HG03108 (cell line): Measurements from ENCODE around the gene CDKN2B-AS1.

Experiments used
- ATAC-seq: cut with Tn5 transposase; IDR thresholded peaks from one replicate; pipeline ENCODE4 v1.9.1; 2021; ENCODE audit warnings: moderate library complexity; ENCODE audit not compliant: unreplicated experiment

The CDKN2B-AS1 gene

DNA sequence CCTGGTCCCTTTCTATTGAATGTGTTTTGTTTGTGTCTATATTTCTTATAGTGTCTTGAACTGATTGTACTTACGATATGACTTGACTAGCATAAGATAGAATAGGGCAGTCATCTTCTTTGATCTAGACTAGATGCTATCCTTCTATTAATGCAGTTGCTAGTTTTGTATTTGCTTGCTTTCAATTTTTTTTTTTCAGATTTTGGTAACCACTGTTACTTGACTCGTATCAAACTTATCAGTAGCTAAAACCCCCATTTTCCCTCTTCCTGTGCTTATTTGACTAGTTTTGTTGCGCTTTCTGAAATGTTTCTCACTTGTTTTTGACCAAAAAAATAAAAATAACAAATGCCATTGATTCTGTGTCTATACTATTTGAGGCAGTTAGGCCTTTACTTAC is 83.5 kb downstream of the CDKN2B-AS1 start:
- no peak for ATAC-seq

GRCh38 chr9:22079873-22080341 is 85.3 kb downstream of the CDKN2B-AS1 start:
- ATAC-seq, result peak; percentile 77

DNA sequence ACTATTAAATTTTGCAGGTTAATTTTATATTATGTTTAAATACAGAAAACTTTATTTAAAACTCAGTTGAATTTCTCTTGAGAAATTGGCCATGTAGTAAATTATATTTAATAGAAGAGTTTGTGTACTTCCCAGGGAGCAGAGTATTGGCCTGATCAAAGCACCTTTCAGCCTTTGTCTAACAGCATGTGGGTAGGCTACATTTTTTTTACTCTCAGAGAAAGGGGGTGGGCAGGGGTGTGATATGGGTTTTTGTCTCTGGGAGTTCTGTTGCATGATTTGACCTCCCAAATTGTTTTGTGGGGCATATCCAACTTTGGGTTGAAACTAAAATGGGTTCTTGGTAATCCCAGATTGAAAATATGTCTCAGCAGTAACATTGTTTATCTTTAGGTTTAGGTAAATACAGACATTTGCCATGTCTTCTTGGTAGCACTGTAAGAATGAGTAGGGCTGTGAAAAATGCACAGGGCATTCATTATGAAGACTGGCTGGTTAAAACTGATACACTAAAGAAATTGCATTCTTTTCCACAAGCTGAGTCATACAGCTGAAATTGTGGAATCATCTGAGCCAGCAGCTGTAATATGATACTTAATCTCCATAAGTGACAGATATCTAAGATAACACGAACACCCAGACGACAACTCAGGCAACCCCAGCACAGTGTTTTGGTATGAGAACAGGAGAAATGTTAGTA is 89.9 kb downstream of the CDKN2B-AS1 start:
- ATAC-seq, result no peak

DNA sequence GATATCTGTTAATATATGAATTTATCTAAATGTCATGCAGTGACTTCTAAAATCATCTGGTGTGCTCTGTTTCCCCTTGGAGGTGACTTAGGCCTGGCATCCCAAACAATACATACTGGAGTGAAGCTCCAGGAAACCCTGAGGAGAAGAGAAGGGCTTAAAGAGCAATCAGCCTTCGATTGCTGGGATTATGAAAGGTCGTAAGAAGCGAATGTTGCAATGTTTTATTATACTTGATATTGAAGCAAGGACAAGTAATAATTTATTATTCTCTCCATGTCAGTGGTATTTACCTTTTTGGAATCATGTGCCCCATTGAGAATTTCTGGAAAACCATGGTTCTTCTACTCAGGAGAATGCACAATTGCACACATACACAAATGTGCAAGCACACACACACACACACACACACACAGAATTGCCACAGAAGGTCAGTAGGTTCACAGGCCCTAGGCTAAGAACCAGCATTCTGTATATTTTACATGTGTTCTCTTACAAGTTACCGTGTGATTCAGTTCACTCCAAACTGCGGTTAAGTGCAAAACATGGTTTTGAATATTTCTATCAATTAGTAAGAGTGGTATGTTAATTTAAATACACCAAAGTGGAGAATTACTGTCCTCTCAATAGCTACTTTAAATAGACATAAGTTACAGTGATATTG is 93.6 kb downstream of the CDKN2B-AS1 start:
- ATAC-seq, result no peak

GRCh38 chr9:22088717-22089061 is 94.1 kb downstream of the CDKN2B-AS1 start:
- ATAC-seq, result no peak

DNA sequence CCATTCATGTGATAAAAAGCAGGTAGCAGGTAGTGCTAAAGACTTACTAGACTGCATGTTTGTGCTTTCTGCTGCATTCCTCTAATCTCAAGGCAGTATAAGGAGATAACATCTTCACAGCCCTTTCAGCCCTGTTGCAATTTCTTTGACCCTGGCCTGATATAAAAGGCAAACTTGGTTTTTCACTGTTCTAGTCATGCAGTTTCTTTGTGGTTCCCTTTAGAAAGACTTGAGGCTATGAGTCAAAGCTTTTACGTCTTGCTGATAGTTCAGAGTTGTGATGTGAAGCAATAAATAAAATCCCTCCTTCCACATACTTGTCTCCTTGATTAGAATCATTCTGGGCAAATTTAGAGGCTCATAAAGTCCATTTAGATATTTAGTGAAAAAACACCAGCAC is 103.1 kb downstream of the CDKN2B-AS1 start:
- no peak for ATAC-seq

GRCh38 chr9:22098643-22099332 is 104.2 kb downstream of the CDKN2B-AS1 start:
- no peak for ATAC-seq

DNA sequence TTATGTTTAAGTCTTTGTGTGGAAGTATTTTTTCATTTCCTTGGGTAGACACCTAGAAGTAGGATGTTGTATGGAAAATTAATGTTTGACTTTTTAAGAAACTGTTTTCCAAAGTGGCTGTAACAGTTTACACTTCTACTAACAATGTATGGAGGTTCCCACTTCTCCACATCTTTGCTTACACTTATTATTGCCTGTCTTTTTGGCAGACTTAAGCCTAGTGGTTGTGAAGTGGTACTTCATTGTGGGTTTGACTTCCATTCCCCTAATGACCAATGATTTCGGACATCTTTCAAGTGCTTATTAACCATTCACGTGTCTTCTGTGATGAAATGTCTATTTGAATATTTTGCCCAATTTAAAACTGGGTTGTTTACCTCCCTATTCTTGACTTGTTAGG is 106.0 kb downstream of the CDKN2B-AS1 start:
- no peak for ATAC-seq

DNA sequence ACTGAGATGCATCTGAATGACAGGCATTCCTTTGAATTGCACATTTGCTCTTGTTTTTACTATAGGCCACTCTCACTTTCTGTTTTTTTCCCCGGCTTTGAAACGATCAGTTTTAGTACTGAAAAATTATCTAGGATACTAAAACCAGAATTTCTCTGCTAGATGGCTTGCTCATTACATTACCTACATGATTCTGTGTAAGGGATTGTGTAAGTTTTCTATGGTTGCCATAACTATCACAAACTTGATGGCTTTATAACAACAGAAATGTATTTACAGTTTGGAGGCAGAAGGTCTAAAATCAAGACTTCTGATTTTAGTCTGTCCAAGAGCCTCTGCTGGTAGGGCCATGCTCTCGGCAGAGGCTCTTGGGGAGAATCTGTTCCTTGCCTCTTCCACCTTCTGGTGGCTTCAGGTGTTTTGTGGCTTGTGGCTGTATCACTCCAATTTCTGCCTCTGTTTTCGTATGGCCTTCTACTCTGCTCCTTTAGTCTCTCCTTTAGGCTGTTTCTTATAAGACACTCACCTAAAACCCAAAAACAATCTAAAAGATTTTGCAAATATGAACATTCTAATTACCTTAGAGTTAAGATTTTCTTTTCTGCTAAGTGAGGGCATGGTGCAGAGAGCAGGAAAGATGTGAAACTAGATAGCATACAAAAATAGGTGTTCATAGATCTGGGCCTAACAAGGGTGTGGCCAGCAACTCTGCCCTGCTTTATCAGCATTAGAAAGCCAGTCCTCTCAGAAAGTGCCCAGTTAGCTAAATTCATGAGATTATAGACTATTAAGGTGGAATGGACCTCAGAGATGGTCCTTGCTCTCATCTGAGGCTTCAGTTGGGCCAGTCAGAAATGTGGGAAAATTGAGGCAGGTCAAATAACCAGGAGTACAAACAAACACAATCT is 107.8 kb downstream of the CDKN2B-AS1 start:
- ATAC-seq, result no peak

- ATAC-seq, result no peak
Measured at GRCh38 chr9:22103685-22104575, 109.3 kb downstream of the CDKN2B-AS1 start.

DNA sequence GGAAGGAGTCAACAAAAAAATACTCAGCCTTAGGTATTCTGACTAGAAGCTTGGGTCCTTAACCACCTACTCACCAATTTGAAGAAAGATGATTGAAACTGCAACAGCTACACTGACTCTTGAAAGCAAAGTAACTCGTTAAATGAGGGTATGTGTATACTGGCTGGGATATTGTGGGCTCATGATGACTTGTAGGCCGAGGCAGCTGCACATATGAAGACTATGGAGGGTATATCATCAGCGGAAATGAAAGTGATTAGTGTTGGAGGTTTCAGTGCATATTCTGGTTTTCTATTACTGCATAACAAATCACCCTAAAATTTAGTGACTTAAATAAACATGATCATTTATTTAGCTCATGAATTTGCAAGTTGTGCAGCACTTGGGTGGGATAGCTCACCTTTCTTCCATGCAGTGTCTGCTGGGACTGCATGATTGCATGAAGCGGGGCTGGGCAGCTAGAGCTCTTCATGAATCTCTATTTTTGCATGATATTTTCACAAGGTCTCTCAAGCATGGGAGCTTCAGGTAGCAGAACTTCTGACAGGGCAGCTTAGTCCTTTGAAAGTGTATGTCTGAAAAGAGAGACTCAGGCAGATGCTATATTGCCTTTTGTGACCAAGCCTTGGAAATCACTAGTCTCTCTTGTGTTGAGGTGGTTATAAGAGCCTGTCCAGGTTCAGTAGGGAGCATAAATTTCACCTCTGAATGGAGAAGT is 110.6 kb downstream of the CDKN2B-AS1 start:
- ATAC-seq, result peak; percentile 97

DNA sequence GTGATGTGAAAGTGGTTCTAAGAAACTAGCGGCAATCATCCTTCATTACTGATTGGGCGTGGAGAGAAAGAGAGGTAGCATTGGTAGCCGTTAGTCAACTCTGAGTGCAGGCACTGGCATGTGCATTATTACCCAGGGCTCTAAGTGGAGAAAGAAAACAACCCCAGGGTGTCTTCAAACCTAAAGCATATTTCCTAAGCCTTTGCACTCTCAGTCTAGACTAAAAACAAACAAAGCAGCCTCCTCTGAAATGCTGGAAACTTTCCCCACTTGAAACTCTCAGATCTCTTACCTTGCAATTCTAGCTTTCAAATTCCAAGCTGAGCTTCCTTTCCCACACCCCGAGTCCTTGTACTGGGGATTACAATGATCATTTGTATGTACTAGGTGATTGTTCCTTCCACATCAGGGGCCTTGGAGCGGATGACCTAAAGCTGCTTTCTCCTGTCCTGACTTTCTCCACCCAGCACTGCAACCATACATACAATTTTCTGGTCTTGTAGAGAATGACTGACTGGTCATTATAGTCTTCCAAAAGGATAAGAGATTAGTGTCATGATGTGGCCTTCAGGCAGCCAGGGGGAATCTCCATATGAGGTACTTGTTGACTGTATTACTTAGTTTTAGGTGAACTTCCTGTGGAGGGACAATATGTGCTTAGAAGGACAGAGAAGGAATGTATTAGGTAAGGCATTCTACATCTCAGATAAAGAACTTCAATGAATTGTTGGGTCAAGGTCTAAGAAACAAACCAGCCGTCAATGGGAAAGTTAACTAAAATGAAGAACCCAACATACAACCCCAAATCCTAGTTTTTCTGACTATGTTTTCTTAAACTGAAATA is 112.8 kb downstream of the CDKN2B-AS1 start:
- ATAC-seq, result no peak

GRCh38 chr9:22108581-22109370 is 114.2 kb downstream of the CDKN2B-AS1 start:
- ATAC-seq, result no peak

DNA sequence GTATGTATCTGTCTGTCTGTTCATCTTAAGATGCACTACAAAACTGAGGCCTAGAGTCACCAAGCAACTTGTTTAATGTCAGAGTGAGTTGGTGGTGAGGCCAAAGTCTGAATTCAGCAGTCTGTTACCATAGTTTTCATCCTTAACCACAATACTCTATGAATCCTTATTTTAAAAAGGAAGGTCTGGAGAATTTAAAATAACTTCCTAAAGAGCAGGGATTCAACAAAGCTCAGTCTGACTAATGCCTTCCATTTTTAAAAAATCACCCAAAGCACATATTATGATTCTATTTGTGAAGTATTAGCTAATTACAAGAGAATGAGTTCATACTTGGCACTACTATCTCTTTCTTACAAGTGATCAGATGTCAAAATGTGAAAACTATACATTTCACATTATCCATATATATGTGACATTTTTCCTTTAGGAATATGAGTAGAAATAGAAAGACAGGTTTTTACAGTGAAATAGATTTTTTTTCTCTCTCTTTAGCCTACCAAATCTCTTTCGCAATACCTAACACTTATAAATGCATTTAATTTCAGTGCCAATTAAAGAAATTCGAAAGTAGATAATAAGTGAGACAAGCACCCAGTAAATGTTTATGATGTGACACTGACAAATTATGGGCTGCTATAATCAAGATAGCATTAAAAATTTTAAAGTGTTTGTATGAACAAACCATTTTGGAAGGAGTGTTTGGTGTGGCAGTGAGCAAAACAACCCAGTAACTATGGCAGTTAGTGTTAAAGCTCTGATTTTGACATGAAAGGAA is 116.8 kb downstream of the CDKN2B-AS1 start:
- no peak for ATAC-seq

DNA sequence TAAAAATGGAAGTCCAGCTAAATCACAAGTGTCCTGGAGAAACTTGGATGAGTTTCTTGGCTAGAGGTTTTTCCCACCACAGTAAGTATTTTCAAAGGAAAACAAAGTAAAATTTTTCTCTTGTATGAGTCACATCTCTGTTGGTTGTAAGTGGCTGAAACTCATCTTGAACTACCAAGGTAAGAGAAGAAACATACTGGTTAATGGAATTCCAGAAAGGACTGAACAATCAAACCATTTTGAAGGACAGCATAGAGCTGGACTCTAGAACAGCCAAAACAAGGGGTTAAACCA is 117.3 kb downstream of the CDKN2B-AS1 start:
- ATAC-seq, result no peak

DNA sequence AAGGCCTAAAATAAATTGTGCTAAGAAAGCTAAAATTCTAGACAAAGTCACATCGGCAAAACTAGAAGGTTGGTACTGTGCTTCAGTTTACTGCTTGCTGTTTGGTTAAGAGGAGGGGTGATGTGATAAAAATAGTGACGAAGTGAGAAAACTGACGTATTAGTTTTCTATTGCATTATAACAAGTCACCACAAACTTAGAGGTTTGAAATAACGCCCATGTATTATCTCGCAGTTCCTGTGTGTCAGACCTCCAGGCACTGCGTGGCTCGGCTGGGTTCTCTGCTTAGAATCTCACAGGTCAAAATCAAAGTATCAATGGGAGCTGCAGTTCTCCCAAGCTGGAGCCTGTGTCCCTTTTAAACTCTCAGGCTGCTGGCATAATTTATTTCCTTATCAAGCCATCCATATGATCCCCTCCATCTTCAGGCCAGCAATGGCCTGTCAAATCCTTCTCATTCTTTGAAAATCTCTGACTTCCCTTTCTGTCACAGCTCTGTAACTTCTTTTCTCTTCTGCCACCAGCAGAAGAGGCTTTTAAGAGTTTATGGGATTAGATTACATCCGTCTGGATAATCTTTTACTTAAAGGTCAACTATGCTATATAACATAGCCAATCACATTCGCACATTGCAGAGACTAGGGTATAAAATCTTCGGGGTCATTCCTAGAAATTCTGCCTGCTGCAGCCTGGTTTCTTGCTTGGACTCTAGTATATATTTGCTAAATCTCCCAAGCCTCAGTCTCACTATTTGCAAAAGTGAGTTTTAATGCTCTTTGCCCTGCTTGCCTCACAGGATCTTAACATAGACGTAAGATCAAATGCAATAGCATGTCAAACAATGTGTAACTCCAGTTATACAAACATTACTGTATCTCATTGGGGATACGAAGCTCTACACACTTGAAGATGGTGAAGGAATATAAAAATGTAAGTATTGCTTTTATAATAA is 118.6 kb downstream of the CDKN2B-AS1 start:
- no peak for ATAC-seq
